Ishikawa (cell line): ENCODE results near the gene RBM15.

Experiments used
- CREB1 ChIP-seq: IDR thresholded peaks from 2 replicates; pipeline ENCODE4 v1.6.1; 2012; ENCODE audit warnings: low read depth
- EP300 ChIP-seq: IDR thresholded peaks from 2 replicates; pipeline ENCODE4 v1.6.1; 2012; ENCODE audit warnings: borderline replicate concordance
- FOXM1 ChIP-seq: IDR thresholded peaks from 2 replicates; pipeline ENCODE4 v1.6.1; 2012; ENCODE audit warnings: low read depth, borderline replicate concordance
- MAX ChIP-seq: IDR thresholded peaks from 2 replicates; pipeline ENCODE4 v1.6.1; 2012
- NFIC ChIP-seq: IDR thresholded peaks from 2 replicates; pipeline ENCODE4 v1.6.1; 2012
- RAD21 ChIP-seq: IDR thresholded peaks from 2 replicates; pipeline ENCODE4 v1.6.1; 2012; ENCODE audit warnings: low read depth
- REST ChIP-seq: IDR thresholded peaks from 2 replicates; pipeline ENCODE4 v1.6.1; 2012; ENCODE audit warnings: low read depth, mild to moderate bottlenecking
- TAF1 ChIP-seq: IDR thresholded peaks from 2 replicates; pipeline ENCODE4 v1.6.1; 2012; ENCODE audit warnings: low read depth, mild to moderate bottlenecking
- TCF12 ChIP-seq: IDR thresholded peaks from 2 replicates; pipeline ENCODE4 v1.6.1; 2012; ENCODE audit warnings: low read depth
- TEAD4 ChIP-seq: IDR thresholded peaks from 2 replicates; pipeline ENCODE4 v1.6.1; 2012
- YY1 ChIP-seq: IDR thresholded peaks from 2 replicates; pipeline ENCODE4 v1.6.1; 2012; ENCODE audit warnings: low read depth
- ZBTB7A ChIP-seq: IDR thresholded peaks from 2 replicates; pipeline ENCODE4 v1.6.1; 2012; ENCODE audit warnings: low read depth

GRCh38 chr1:110326826-110327225, 12.4 kb upstream of the RBM15 start:
- no peak for TF ChIP-seq TAF1
- TF ChIP-seq EP300 = no peak
- no peak for TF ChIP-seq RAD21
- no peak for TF ChIP-seq NFIC
- no peak for TF ChIP-seq CREB1
- no peak for TF ChIP-seq YY1
- TF ChIP-seq FOXM1 = no peak
- no peak for TF ChIP-seq TCF12
- TF ChIP-seq MAX = no peak
- TF ChIP-seq REST = no peak
- no peak for TF ChIP-seq ZBTB7A
- no peak for TF ChIP-seq TEAD4
